K562 (cell line): Measurements from ENCODE around the gene YOD1. TPM values are rescaled to one million over a fixed set of nuclear protein-coding genes. Genes with fewer than 3 reads are reported as not detected.
A peak's percentile ranks its signal among the peaks of the same experiment; 100 is the strongest.

ENCODE experiments used
- ATF7 ChIP-seq: fragments of 450-650 bp; IDR thresholded peaks from 2 replicates; pipeline ENCODE4 v1.7.1; 2014; ENCODE audit warnings: mild to moderate bottlenecking, moderate library complexity
- BRD4 ChIP-seq: fragments of 200-600 bp; sonication (generic); IDR thresholded peaks from 2 replicates; pipeline ENCODE4 v1.6.1; 2017; ENCODE audit warnings: inconsistent platforms
- CTCFL ChIP-seq: IDR thresholded peaks from 2 replicates; pipeline ENCODE4 v1.6.1; 2011; ENCODE audit warnings: borderline replicate concordance, low read depth, mild to moderate bottlenecking, moderate library complexity, low read length; ENCODE audit not compliant: insufficient read depth, poor library complexity, severe bottlenecking
- ETV5 ChIP-seq: sonication (generic); formaldehyde crosslinking; IDR thresholded peaks from 2 replicates; pipeline ENCODE4 v1.4.0; 2020; ENCODE audit warnings: low read depth, mild to moderate bottlenecking, missing genetic modification reagents
- GMEB1 ChIP-seq: fragments of 250-450 bp; sonication (Bioruptor Pico); IDR thresholded peaks from 2 replicates; pipeline ENCODE4 v1.4.0; 2020; ENCODE audit warnings: mild to moderate bottlenecking
- HMBOX1 ChIP-seq: sonication (generic); IDR thresholded peaks from 2 replicates; pipeline ENCODE4 v1.6.1; 2016
- JUN ChIP-seq, 2 experiments: sonication (generic) in 1 of 2; formaldehyde crosslinking in 1 of 2; IDR thresholded peaks; 2 replicates each; pipeline versions ENCODE4 v1.6.1 to v1.8.0; 2012 to 2022; ENCODE audit warnings: borderline replicate concordance in 2 of 2, mild to moderate bottlenecking in 2 of 2, improper control_type of control experiment in 1 of 2, low read depth in 1 of 2, low read length in 1 of 2, missing genetic modification reagents in 1 of 2
- KLF16 ChIP-seq: IDR thresholded peaks from 2 replicates; pipeline ENCODE4 v1.6.1; 2016; ENCODE audit warnings: antibody characterized with exemption
- MEF2A ChIP-seq: IDR thresholded peaks from 2 replicates; pipeline ENCODE4 v1.6.1; 2011; ENCODE audit warnings: low read depth, mild to moderate bottlenecking, low read length, moderate library complexity; ENCODE audit not compliant: control insufficient read depth
- PML ChIP-seq: IDR thresholded peaks from 2 replicates; pipeline ENCODE4 v1.6.1; 2012; ENCODE audit warnings: low read length, inconsistent platforms
- POLR2AphosphoS2 ChIP-seq: IDR thresholded peaks from 2 replicates; pipeline ENCODE4 v1.6.1; 2012; ENCODE audit warnings: low read length, improper control_type of control experiment
- SNIP1 ChIP-seq: fragments of 450-650 bp; IDR thresholded peaks from 2 replicates; pipeline ENCODE4 v1.7.1; 2017; ENCODE audit warnings: low read depth, mild to moderate bottlenecking
- THAP12 ChIP-seq: fragments of 250-450 bp; sonication (Bioruptor Pico); IDR thresholded peaks from 2 replicates; pipeline ENCODE4 v1.9.0; 2021; ENCODE audit warnings: mild to moderate bottlenecking, inconsistent platforms
- TOE1 ChIP-seq, 2 experiments: fragments of 450-650 bp in 1 of 2; sonication (generic) in 1 of 2; formaldehyde crosslinking in 1 of 2; IDR thresholded peaks; 2 replicates each; pipeline versions ENCODE4 v1.7.1 to v1.8.0; 2016 to 2022; ENCODE audit warnings: borderline replicate concordance in 2 of 2, mild to moderate bottlenecking in 2 of 2, antibody characterized with exemption in 1 of 2, inconsistent platforms in 1 of 2, low read depth in 1 of 2, missing genetic modification reagents in 1 of 2, moderate library complexity in 1 of 2
- XRCC4 ChIP-seq: IDR thresholded peaks from one replicate; pipeline ENCODE4 v1.6.1; 2011; ENCODE audit not compliant: insufficient read depth, insufficient read length; ENCODE audit errors: extremely low read depth
- ZNF175 ChIP-seq: fragments of 200-800 bp; sonication (Bioruptor generic); IDR thresholded peaks from 2 replicates; pipeline ENCODE4 v1.6.1; 2016; ENCODE audit warnings: low read depth, mild to moderate bottlenecking, missing genetic modification characterization, missing compliant biosample characterization
- ZNF217 ChIP-seq: sonication (generic); formaldehyde crosslinking; IDR thresholded peaks from 2 replicates; pipeline ENCODE4 v1.8.0; 2022; ENCODE audit warnings: mild to moderate bottlenecking, missing genetic modification reagents
- ZNF436 ChIP-seq: fragments of 250-450, 450-650 bp; sonication (Bioruptor Pico); formaldehyde crosslinking; IDR thresholded peaks from 2 replicates; pipeline ENCODE4 v1.7.0; 2020; ENCODE audit warnings: mild to moderate bottlenecking
- ZNF507 ChIP-seq: conservative IDR thresholded peaks from 2 replicates; pipeline ENCODE4 v1.6.1; 2017; ENCODE audit warnings: missing genetic modification characterization, missing compliant biosample characterization
- ZNF551 ChIP-seq: fragments of 250-450 bp; sonication (Bioruptor Pico); IDR thresholded peaks from 2 replicates; pipeline ENCODE4 v1.5.0; 2021; ENCODE audit warnings: mild to moderate bottlenecking, moderate library complexity
- ZNF589 ChIP-seq: fragments of 200-800 bp; sonication (Bioruptor generic); IDR thresholded peaks from 2 replicates; pipeline ENCODE4 v1.6.1; 2016; ENCODE audit warnings: low read depth, missing genetic modification characterization, missing compliant biosample characterization
- ZNF695 ChIP-seq: fragments of 450-650 bp; formaldehyde crosslinking; IDR thresholded peaks from 2 replicates; pipeline ENCODE4 v1.4.0; 2020; ENCODE audit warnings: mild to moderate bottlenecking, moderate library complexity
- ZNF717 ChIP-seq: fragments of 250-450 bp; sonication (Bioruptor Pico); IDR thresholded peaks from 2 replicates; pipeline ENCODE4 v1.5.0; 2021
- polyA plus RNA-seq, 8 experiments: library from polyadenylated mRNA; depleted of rRNA in 4 of 8; stranded (reverse) in 5 of 8; unstranded in 3 of 8; fragments of >200 nt; fragmentation: Nextera tagmentation in 2 of 8; fragmentation: Illumina TruSeq in 1 of 8; extraction: Ambion mirVana in 2 of 8; extraction: Trizol in 1 of 8; gene quantifications; 2 replicates each; pipeline versions ENCODE4 v1.2.1 to v1.2.3, GENCODE V29; 2011 to 2014; ENCODE audit warnings: inconsistent platforms in 1 of 8, missing spikeins in 1 of 8
- total RNA-seq, 7 experiments: library from RNA; depleted of rRNA in 6 of 7; stranded (reverse); fragments of >200 nt in 6 of 7; fragmentation: Illumina TruSeq in 2 of 7; extraction: Trizol in 2 of 7; gene quantifications; 2 replicates each; pipeline versions ENCODE4 v1.2.1 to v1.2.3, GENCODE V29; 2011 to 2021; ENCODE audit warnings: low replicate concordance in 1 of 7

YOD1 gene
- total and polyA plus RNA-seq, 9 of the 15 experiments (the other 6 are each of a cell fraction or from before 2014, with no cell fraction given), result 18.2 to 78.1 (median 46.9) TPM

GRCh38 chr1:207034208-207034607 is 16.8 kb downstream of the YOD1 start (continued):
- no peak for TF ChIP-seq GMEB1
- no peak for TF ChIP-seq ZNF436 (CRISPR knock-in tag)
- TF ChIP-seq ETV5 (CRISPR knock-in tag), result no peak
- peak; percentile 96 for TF ChIP-seq ATF7
- TF ChIP-seq CTCFL, result no peak
- no peak for TF ChIP-seq POLR2AphosphoS2
- no peak for TF ChIP-seq HMBOX1
- no peak for TF ChIP-seq BRD4
- no peak for TF ChIP-seq XRCC4
- TF ChIP-seq ZNF589, result peak; percentile 55
- no peak for TF ChIP-seq ZNF551 (CRISPR knock-in tag)
- TF ChIP-seq ZNF507 (tag), result no peak
- TF ChIP-seq ZNF695 (CRISPR knock-in tag), result no peak
- TF ChIP-seq THAP12 (CRISPR knock-in tag), result no peak
- no peak for TF ChIP-seq MEF2A
- no peak for TF ChIP-seq TOE1 (IDR thresholded peaks at IDR 0.05; ENCODE audit: borderline replicate concordance)
- no peak for TF ChIP-seq TOE1 (CRISPR knock-in tag; IDR thresholded peaks at IDR 0.05; ENCODE audit: borderline replicate concordance, low read depth)
- TF ChIP-seq ZNF217 (CRISPR knock-in tag), result no peak
- no peak for TF ChIP-seq PML
- TF ChIP-seq KLF16, result no peak
- no peak for TF ChIP-seq SNIP1
- no peak for TF ChIP-seq ZNF717 (CRISPR knock-in tag)
- peak; percentile 61; the same call in 1 of the 2 replicates for TF ChIP-seq JUN (IDR thresholded peaks at IDR 0.05; ENCODE audit: borderline replicate concordance, low read depth, low read length)
- no peak for TF ChIP-seq JUN (CRISPR knock-in tag; IDR thresholded peaks at IDR 0.05; ENCODE audit: borderline replicate concordance)
- TF ChIP-seq ZNF175 (CRISPR knock-in tag), result peak; percentile 84
